Measurements from ENCODE around the gene TFR2. TPM values are rescaled to one million over a fixed set of nuclear protein-coding genes. Genes with fewer than 3 reads are reported as not detected.

TFR2 gene
- total RNA-seq, 2 experiments from 2014 or later: 13.1 to 14.5 TPM

DNA sequence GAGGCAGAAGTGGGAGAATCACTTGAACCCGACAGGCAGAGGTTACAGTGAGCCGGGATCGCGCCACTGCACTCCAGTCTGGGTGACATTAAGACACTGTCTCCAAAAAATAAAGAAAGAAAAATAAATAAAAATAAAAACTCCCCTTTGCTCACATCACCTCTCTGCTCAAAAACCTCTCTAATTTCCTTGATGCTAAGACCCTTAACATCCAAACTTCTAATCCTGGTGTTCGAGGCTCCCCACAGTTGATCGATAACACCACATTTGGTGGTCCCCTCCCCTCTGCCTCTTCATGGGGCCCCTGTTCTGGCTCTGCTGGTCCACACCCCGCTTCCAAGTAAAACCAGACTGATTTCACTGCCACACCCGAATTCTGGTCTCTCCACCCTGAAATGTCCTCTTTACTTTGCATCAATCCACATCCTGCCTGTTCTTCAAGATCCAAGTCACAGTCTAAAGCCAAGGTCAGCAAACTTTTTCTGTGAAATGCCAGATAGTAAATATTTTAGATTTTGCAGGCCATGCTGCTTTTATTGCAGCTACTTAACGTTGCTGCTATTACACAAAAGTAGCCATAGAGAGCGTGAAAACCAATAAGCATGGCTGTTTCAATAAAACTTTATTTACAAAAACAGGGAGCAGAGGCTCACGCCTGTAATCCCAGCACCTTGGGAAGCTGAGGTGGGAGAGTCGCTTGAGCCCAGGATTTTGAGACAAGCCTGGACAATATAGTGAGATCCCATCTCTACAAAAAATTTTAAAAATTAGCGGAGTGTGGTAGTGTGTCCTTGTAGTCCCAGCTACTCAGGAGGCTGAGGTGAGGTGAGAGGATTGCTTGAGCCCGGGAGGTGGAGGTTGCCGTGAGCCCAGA, 17.2 kb downstream of the TFR2 start:
- H3K27ac Mint-ChIP-seq: peak overlapping the region; percentile 93
- peak overlapping the region; percentile 54 for H3K4me3 Mint-ChIP-seq
- H3K27me3 Mint-ChIP-seq (ENCODE audit: low read depth): no peaks in the 10 kb centered on the region
- H3K9me3 Mint-ChIP-seq (ENCODE audit: insufficient read depth): no peaks in the 10 kb centered on the region
- peak; percentile 63 for DNase-seq
- no peak for ATAC-seq
- ChIA-PET CTCF (interaction anchor here (0.7 to 2.1 kb wide), 5 partner anchors 9 to 102 kb away, joined by 3 to 6 read pairs (median 3); partner anchors contain the start of gene POP7), POLR2A (no interaction called here)
- H3K36me3 Mint-ChIP-seq (ENCODE audit: low read depth): peaks cover 20% of the 10 kb centered on the region
- peaks cover 51% of the 10 kb centered on the region for H3K4me1 Mint-ChIP-seq (ENCODE audit: low read depth)

DNA sequence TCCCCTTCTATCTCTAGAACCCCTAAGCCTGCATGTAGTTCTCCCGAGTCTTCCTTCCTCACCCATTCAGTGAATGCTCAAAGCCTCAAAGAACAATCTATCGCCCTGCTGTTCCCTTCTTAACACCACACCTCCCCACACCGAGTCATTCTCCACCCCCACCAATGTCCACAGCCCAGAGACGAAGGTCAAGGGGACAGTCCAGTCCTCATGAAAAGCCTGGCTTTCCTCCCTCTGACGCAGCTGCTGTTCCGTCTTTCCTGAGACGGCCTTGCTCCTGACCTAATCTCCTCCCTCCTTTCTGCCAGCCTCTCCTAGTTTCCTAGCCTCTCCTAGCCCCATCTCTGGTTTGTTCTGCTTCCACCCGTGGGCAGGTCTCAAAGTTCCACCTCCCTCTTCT, 19.8 kb downstream of the TFR2 start:
- POLR2A ChIA-PET: no interaction called here
- Mint-ChIP-seq H3K36me3 (ENCODE audit: low read depth) (peaks cover 12% of the 10 kb centered on the region), H3K9me3 (ENCODE audit: insufficient read depth) (no peaks in the 10 kb centered on the region), H3K4me1 (ENCODE audit: low read depth) (peaks cover 30% of the 10 kb centered on the region), H3K27me3 (ENCODE audit: low read depth) (no peaks in the 10 kb centered on the region), H3K27ac (peak overlapping the region; percentile 2), H3K4me3 (no peak overlapping the region)
- DNase-seq: no peak
- CTCF ChIA-PET: no interaction called here
- no peak for ATAC-seq

DNA sequence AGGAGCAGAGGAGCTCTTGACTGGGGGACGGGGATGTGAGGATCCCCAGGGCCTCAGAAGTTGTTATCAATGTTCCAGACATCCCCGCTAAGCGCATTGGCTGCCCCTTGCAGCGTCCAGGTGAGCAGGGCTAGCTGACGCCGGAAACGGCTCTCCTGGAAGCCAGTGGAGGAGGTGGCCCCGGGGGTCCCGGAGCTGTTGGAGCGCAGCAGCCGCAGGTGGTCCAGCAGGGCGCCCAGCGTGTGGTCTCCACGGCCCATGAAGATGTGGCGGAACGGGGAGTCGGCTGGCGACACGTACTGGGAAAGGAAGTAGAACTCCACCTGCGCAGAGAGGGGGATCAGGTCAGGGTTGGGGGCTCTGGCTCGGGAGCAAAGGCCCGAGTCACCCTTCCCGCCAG, 20.5 kb downstream of the TFR2 start:
- Mint-ChIP-seq H3K27me3 (ENCODE audit: low read depth) (no peaks in the 10 kb centered on the region), H3K27ac (no peak overlapping the region), H3K9me3 (ENCODE audit: insufficient read depth) (no peaks in the 10 kb centered on the region), H3K4me3 (no peak overlapping the region), H3K4me1 (ENCODE audit: low read depth) (peaks cover 23% of the 10 kb centered on the region), H3K36me3 (ENCODE audit: low read depth) (peaks cover 12% of the 10 kb centered on the region)
- CTCF ChIA-PET: interaction anchor here (1.7 kb wide), 1 partner anchor 70 kb away, joined by 4 read pairs; no protein-coding TSS in a partner anchor
- ATAC-seq: no peak
- DNase-seq: no peak
- POLR2A ChIA-PET: no interaction called here

DNA sequence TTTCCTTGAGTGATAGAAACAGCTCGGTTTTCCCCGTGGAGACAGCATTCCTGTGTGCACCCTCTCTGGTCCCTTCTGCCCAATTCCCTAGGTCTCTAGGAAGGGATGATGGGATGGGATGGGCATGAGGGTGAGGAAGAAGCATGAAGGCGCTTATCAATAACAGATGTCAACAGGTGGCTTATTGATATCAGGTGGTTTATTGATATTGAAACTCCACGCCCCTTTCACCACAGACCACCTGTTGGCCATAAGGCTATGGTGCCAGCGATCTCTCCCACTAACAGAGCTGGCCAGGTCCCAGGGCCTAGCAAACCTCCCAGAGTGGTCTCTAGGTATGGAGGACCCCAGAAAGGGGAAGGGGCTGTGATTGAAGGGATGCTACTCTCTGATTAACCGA, 21.1 kb downstream of the TFR2 start:
- Mint-ChIP-seq H3K36me3 (ENCODE audit: low read depth) (peaks cover 12% of the 10 kb centered on the region), H3K27me3 (ENCODE audit: low read depth) (no peaks in the 10 kb centered on the region), H3K9me3 (ENCODE audit: insufficient read depth) (no peaks in the 10 kb centered on the region), H3K4me3 (no peak overlapping the region), H3K27ac (no peak overlapping the region), H3K4me1 (ENCODE audit: low read depth) (peaks cover 19% of the 10 kb centered on the region)
- POLR2A ChIA-PET: interaction anchor here (0.7 kb wide), 1 partner anchor 100 kb away, joined by 4 read pairs; no protein-coding TSS in a partner anchor
- CTCF ChIA-PET: interaction anchor here (0.9 to 1.7 kb wide), 3 partner anchors 13 to 71 kb away, joined by 3 to 4 read pairs (median 3); no protein-coding TSS in a partner anchor
- ATAC-seq (no peak), DNase-seq (no peak)

DNA sequence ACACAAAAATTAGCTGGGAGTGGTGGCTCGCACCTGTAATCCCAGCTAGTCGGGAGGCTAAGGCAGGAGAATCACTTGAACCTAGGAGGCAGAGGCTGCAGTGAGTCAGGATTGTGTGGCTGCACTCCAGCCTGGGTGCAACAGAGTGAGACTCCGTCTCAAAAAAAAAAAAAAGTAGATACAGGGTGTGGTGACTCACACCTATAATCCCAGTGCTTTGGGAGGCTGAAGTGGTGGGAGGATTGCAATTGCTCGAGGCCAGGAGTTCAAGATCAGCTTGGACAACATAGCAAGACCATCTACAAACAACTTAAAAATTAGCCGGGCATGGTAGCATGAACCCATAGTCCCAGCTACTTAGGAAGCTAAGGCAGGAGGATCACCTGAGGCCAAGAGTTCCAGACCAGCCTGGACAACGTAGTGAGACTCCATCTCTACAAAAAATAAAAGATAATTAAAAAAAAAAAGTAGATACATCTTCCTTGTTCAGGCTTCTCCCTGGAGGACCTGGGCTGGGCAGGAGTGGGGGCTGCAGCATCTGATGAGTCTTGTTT, 27.0 kb downstream of the TFR2 start:
- Mint-ChIP-seq H3K27ac (peak overlapping the region; percentile 26), H3K9me3 (ENCODE audit: insufficient read depth) (no peaks in the 10 kb centered on the region), H3K4me1 (ENCODE audit: low read depth) (peaks cover 25% of the 10 kb centered on the region), H3K27me3 (ENCODE audit: low read depth) (peaks cover 3% of the 10 kb centered on the region), H3K36me3 (ENCODE audit: low read depth) (peaks cover 14% of the 10 kb centered on the region), H3K4me3 (peak overlapping the region; percentile 85)
- DNase-seq (no peak), ATAC-seq (no peak)
- ChIA-PET POLR2A (interaction anchor here (1.4 to 1.6 kb wide), 2 partner anchors 12 to 75 kb away, joined by 3 to 5 read pairs; partner anchors contain the start of gene AGFG2), CTCF (interaction anchor here (0.6 to 2.7 kb wide), 6 partner anchors 9 to 91 kb away, joined by 3 to 18 read pairs (median 6); no protein-coding TSS in a partner anchor)

DNA sequence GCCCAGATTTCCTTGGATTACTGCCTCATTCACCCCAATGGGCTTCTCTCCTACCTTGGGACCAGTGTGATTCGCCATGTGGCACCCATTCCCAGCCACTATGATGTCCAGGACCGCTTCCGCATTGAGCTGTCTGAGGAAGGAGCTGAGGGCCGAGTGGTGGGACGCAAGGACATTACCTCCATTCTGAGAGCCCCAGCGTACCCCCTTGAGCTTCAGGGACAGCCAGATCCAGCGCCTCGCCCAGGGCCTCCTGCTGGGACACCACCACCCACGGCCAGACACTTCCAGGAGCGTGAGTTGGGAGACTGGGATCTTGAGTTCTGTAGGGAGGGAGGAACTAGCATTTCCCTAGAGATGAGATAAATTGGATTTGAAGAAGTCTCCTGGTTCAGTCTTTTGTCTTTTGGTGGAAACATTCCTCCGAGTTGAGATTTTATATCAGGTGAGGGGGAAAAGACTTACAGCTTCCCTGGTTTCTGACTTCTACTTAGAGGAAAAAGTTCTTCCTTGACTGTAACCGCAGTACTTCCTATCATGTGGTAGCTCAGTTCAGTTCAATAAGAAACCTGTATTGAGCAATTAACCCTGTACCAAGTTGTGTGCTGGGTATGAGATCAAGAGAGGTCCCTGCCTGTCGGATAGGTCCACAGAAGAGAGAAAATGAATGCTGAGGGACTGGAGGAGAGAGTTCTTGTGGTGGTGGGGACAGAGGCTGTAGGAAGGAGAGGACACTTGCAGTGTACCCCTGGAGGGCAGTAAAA, 27.8 kb downstream of the TFR2 start:
- no peaks in the 10 kb centered on the region for H3K9me3 Mint-ChIP-seq (ENCODE audit: insufficient read depth)
- peak overlapping the region; percentile 85 for H3K4me3 Mint-ChIP-seq
- ChIA-PET POLR2A (interaction anchor here (1.4 to 1.7 kb wide), 4 partner anchors 13 to 185 kb away, joined by 3 to 8 read pairs (median 6); partner anchors contain the start of genes AGFG2 and ZCWPW1), CTCF (interaction anchor here (0.9 to 2.8 kb wide), 13 partner anchors 8 to 239 kb away, joined by 3 to 25 read pairs (median 7); partner anchors contain the start of genes FBXO24, LRCH4, POP7 and SLC12A9)
- peaks cover 14% of the 10 kb centered on the region for H3K36me3 Mint-ChIP-seq (ENCODE audit: low read depth)
- H3K27me3 Mint-ChIP-seq (ENCODE audit: low read depth): peaks cover 6% of the 10 kb centered on the region
- H3K4me1 Mint-ChIP-seq (ENCODE audit: low read depth): peaks cover 25% of the 10 kb centered on the region
- ATAC-seq: no peak
- no peak for DNase-seq
- H3K27ac Mint-ChIP-seq: peak overlapping the region; percentile 70

DNA sequence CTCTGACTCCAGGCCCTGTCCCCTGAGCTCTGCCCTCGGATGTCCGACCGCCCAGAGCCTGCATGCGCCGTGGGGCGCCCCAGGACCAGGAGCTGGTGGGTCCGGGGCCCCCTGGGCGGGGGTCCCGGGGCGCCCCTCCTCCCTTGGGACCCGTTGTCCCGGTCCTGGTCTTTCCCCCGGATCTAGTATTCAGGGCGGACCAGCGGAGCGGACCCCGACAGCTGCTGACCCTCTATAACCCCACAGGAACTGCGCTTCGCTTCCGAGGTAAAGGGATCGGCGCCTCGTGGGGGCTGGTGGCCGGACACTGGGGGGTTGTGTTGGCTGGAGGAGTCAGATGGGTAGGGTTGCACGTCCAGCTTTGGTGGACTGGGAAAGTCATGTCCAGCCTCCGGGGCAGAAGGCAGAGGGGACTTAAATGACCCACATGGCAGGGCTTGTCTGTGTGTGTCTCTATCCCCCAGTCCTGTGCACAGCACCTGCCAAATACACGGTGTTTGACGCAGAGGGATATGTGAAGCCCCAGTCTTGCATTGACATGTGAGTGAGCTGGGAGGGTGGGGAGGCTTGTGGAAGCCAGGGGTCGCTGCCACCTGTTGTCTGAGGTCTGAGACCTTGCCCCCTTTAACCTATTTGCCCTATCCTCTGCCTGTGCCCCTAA, 28.5 kb downstream of the TFR2 start:
- CTCF ChIA-PET: interaction anchor here (0.7 to 2.8 kb wide), 20 partner anchors 8 to 240 kb away, joined by 3 to 25 read pairs (median 5); partner anchors contain the start of genes FBXO24, LRCH4, POP7 and SLC12A9
- H3K27ac Mint-ChIP-seq: peak overlapping the region; percentile 78
- peaks cover 25% of the 10 kb centered on the region for H3K4me1 Mint-ChIP-seq (ENCODE audit: low read depth)
- H3K27me3 Mint-ChIP-seq (ENCODE audit: low read depth): peaks cover 6% of the 10 kb centered on the region
- H3K9me3 Mint-ChIP-seq (ENCODE audit: insufficient read depth): no peaks in the 10 kb centered on the region
- H3K4me3 Mint-ChIP-seq: peak overlapping the region; percentile 95
- POLR2A ChIA-PET: interaction anchor here (0.6 to 1.7 kb wide), 14 partner anchors 9 to 264 kb away, joined by 3 to 10 read pairs (median 4); partner anchors contain the start of genes AGFG2, FBXO24, LRCH4 and ZCWPW1
- H3K36me3 Mint-ChIP-seq (ENCODE audit: low read depth): peaks cover 14% of the 10 kb centered on the region
- DNase-seq (peak; percentile 58), ATAC-seq (peak; percentile 6)

DNA sequence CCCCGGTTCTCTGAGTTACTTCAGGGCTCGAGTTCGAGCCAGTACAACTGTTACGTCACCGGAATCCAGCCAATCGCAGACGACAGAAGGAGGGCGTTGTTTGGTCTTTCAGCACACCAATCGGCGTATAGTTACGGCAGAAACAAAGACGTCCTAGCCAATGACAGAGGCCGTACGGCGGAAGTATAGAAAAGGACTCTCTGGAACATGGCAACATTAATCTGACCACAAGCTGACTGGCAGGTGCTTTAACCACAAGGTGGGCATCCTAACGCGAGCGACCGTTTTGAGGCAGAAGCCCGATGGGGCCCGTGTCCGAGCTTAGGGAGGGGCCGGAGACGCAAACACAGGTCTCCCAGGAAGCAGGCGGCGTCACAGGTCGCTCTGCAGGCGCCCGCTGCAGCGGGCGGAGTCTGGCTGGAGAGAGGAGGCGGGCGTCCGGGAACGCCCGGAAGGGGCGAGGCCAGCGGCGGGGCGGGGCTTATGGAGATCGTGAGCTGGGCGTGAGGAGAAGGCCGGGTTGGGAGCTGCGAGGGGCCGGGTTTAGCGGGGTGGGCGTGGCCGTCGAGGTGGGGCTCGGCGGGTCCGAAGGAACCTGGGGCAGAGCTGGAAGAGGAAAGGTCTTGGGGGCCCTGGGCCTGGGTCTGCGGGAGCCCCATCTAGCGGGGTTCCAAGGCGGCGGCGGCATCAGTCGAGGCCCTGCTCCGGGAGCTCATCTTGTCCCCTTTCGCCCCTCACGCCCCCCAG, 29.2 kb downstream of the TFR2 start, which contains the start of gene MOSPD3:
MOSPD3 (plus strand) TSS at position 558 of the 747 bp plus-strand sequence. CDS start 252 bp downstream, outside the sequence.
- no peaks in the 10 kb centered on the region for H3K9me3 Mint-ChIP-seq (ENCODE audit: insufficient read depth)
- ATAC-seq (peak; percentile 94), DNase-seq (peak; percentile 98)
- H3K27ac Mint-ChIP-seq: peak within 1 kb of the TSS; percentile 99
- H3K36me3 Mint-ChIP-seq (ENCODE audit: low read depth): peaks cover 14% of the 10 kb centered on the region
- CTCF ChIA-PET: interaction anchor here (0.5 to 2.8 kb wide), 18 partner anchors 9 to 240 kb away, joined by 3 to 25 read pairs (median 4); partner anchors contain the start of genes FBXO24, LRCH4, POP7 and SLC12A9
- peak within 1 kb of the TSS; percentile 95 for H3K4me3 Mint-ChIP-seq
- H3K4me1 Mint-ChIP-seq (ENCODE audit: low read depth): peaks cover 30% of the 10 kb centered on the region
- H3K27me3 Mint-ChIP-seq (ENCODE audit: low read depth): peaks cover 6% of the 10 kb centered on the region
- POLR2A ChIA-PET: interaction anchor here (0.6 to 1.7 kb wide), 14 partner anchors 9 to 264 kb away, joined by 3 to 10 read pairs (median 4); partner anchors contain the start of genes FBXO24, LRCH4 and ZCWPW1

DNA sequence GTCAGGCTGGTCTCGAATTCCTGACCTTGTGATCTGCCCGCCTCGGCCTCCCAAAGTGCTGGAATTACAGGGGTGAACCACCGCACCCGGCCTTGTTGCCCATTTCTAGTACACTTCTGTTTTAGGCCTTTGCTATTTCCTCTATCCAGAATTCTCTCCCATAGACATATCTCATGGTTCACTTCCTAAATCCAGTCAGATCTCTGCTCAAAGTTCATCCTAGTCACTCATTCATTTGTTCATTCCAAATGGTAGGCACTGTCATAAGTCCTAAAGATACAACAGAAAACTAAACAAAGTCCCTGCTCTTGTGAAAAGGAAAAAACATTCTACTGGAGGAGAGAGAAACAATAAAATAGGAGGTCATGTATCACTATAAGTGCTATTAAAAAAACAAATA, 31.4 kb downstream of the TFR2 start:
- ATAC-seq: no peak
- H3K4me3 Mint-ChIP-seq: no peak overlapping the region
- CTCF ChIA-PET: interaction anchor here (1.2 to 1.7 kb wide), 2 partner anchors 11 to 20 kb away, joined by 3 to 4 read pairs; no protein-coding TSS in a partner anchor
- no peak for DNase-seq
- H3K27me3 Mint-ChIP-seq (ENCODE audit: low read depth): peaks cover 10% of the 10 kb centered on the region
- POLR2A ChIA-PET: no interaction called here
- peaks cover 8% of the 10 kb centered on the region for H3K36me3 Mint-ChIP-seq (ENCODE audit: low read depth)
- peaks cover 44% of the 10 kb centered on the region for H3K4me1 Mint-ChIP-seq (ENCODE audit: low read depth)
- H3K27ac Mint-ChIP-seq: no peak overlapping the region
- H3K9me3 Mint-ChIP-seq (ENCODE audit: insufficient read depth): no peaks in the 10 kb centered on the region

DNA sequence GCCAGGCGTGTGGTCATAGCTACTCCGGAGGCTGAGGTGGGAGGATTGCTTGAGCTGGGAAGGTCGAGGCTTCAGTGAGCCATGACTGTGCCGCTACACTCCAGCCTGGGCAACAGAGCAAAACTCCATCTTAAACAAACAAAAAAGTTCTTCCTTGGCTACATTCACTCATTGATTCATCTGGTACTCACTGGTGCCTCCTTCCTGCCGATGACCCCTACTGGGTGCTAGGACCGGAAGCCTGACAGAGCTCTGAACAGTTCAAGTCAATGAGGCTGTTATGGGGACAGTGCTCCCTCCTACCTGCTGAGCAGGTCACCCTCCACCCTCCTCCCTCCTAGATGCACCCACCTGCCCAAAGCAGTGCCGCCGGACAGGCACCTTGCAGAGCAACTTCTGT, 34.2 kb downstream of the TFR2 start:
- DNase-seq (no peak), ATAC-seq (no peak)
- peaks cover 10% of the 10 kb centered on the region for H3K27me3 Mint-ChIP-seq (ENCODE audit: low read depth)
- peaks cover 2% of the 10 kb centered on the region for H3K36me3 Mint-ChIP-seq (ENCODE audit: low read depth)
- H3K4me1 Mint-ChIP-seq (ENCODE audit: low read depth): peaks cover 46% of the 10 kb centered on the region
- POLR2A ChIA-PET: no interaction called here
- peak overlapping the region; percentile 2 for H3K27ac Mint-ChIP-seq
- H3K4me3 Mint-ChIP-seq: peak overlapping the region; percentile 10
- CTCF ChIA-PET: interaction anchor here (1.2 to 2.8 kb wide), 2 partner anchors 23 to 84 kb away, joined by 4 to 9 read pairs; no protein-coding TSS in a partner anchor
- H3K9me3 Mint-ChIP-seq (ENCODE audit: insufficient read depth): no peaks in the 10 kb centered on the region

All from activated CD8-positive, alpha-beta T cell treated with anti-CD3 and anti-CD28 coated beads, Interleukin-2, amount 10 ng/mL, durations not matched to agents 7 days and 5 days (primary cell).